Neuronal stem cell (in vitro differentiated cells): ENCODE data around the gene NDUFA13.

Source experiments
- DNase-seq: peaks from one replicate; pipeline ENCODE4 v3.0.0-alpha.2; 2013; ENCODE audit warnings: low spot score
- H2AFZ ChIP-seq: one replicate; pipeline ENCODE4 v1.6.1; 2013; ENCODE audit warnings: mild to moderate bottlenecking, low read length, inconsistent platforms
- H2AK5ac ChIP-seq: 2 replicates; pipeline ENCODE4 v1.6.1; 2013; ENCODE audit warnings: low read depth, mild to moderate bottlenecking, inconsistent platforms, low read length, moderate library complexity, mixed read lengths
- H2BK120ac ChIP-seq: 2 replicates; pipeline ENCODE4 v1.6.1; 2013; ENCODE audit warnings: low read depth, mild to moderate bottlenecking, inconsistent platforms, low read length, moderate library complexity, mixed read lengths
- H2BK12ac ChIP-seq: one replicate; pipeline ENCODE4 v1.6.1; 2013; ENCODE audit warnings: low read length, inconsistent platforms
- H2BK15ac ChIP-seq: 2 replicates; pipeline ENCODE4 v1.6.1; 2013; ENCODE audit warnings: mild to moderate bottlenecking, low read length, inconsistent platforms, mixed read lengths
- H2BK5ac ChIP-seq: one replicate; pipeline ENCODE4 v1.6.1; 2013; ENCODE audit warnings: inconsistent platforms, mild to moderate bottlenecking, low read length, moderate library complexity
- H3K14ac ChIP-seq: one replicate; pipeline ENCODE4 v1.6.1; 2013; ENCODE audit warnings: low read length, inconsistent platforms
- H3K18ac ChIP-seq: 2 replicates; pipeline ENCODE4 v1.6.1; 2013; ENCODE audit warnings: low read length, inconsistent platforms
- H3K23ac ChIP-seq: 2 replicates; pipeline ENCODE4 v1.6.1; 2013; ENCODE audit warnings: low read depth, mild to moderate bottlenecking, mixed read lengths, low read length, inconsistent platforms; ENCODE audit not compliant: poor library complexity
- H3K27ac ChIP-seq: replicated peaks from 3 replicates; pipeline ENCODE4 v1.5.1; 2013; ENCODE audit warnings: low read length, inconsistent platforms
- H3K27me3 ChIP-seq, 3 experiments: 2 replicates each; pipeline ENCODE4 v1.6.1; 2013; ENCODE audit warnings: low read length in 3 of 3, mild to moderate bottlenecking in 2 of 3, inconsistent platforms in 1 of 3, low read depth in 1 of 3, mixed read lengths in 1 of 3, moderate library complexity in 1 of 3; ENCODE audit not compliant: control insufficient read depth in 3 of 3, insufficient read depth in 3 of 3
- H3K36me3 ChIP-seq, 2 donors: replicated peaks in 1 of 2; 2 replicates each; pipeline ENCODE4 v1.6.1; 2013; ENCODE audit warnings: low read length in 2 of 2; ENCODE audit not compliant: control insufficient read depth in 2 of 2, insufficient read depth in 2 of 2
- H3K4ac ChIP-seq: 2 replicates; pipeline ENCODE4 v1.6.1; 2013; ENCODE audit warnings: inconsistent platforms, mild to moderate bottlenecking, low read length, moderate library complexity
- H3K4me1 ChIP-seq, 2 donors: 1 replicate in 1 of 2; 2 replicates in 1 of 2; pipeline ENCODE4 v1.6.1; 2013; ENCODE audit warnings: low read length in 2 of 2, low read depth in 1 of 2; ENCODE audit not compliant: control insufficient read depth in 2 of 2, insufficient read depth in 1 of 2
- H3K4me2 ChIP-seq: one replicate; pipeline ENCODE4 v1.6.1; 2013; ENCODE audit warnings: mild to moderate bottlenecking, low read length, inconsistent platforms; ENCODE audit not compliant: insufficient read depth, poor library complexity, severe bottlenecking
- H3K4me3 ChIP-seq, 2 donors: 2 replicates each; pipeline ENCODE4 v1.5.1; 2013; ENCODE audit warnings: low read length in 2 of 2, mild to moderate bottlenecking in 2 of 2, inconsistent platforms in 1 of 2, moderate library complexity in 1 of 2
- H3K79me1 ChIP-seq: one replicate; pipeline ENCODE4 v1.6.1; 2013; ENCODE audit warnings: low read depth, mild to moderate bottlenecking, inconsistent platforms, low read length, moderate library complexity
- H3K9ac ChIP-seq: one replicate; pipeline ENCODE4 v1.6.1; 2013; ENCODE audit warnings: mild to moderate bottlenecking, low read depth, low read length, inconsistent platforms; ENCODE audit not compliant: poor library complexity
- H3K9me3 ChIP-seq, 2 donors: replicated peaks in 1 of 2; 2 replicates each; pipeline versions ENCODE3 to v1.6.1; 2013; ENCODE audit warnings: low read length in 2 of 2, mild to moderate bottlenecking in 2 of 2, inconsistent platforms in 1 of 2, low read depth in 1 of 2, mixed read lengths in 1 of 2, moderate library complexity in 1 of 2; ENCODE audit not compliant: control insufficient read depth in 2 of 2, insufficient read depth in 1 of 2
- H4K8ac ChIP-seq: one replicate; pipeline ENCODE4 v1.6.1; 2013; ENCODE audit warnings: low read depth, mild to moderate bottlenecking, inconsistent platforms, low read length, moderate library complexity
- H4K91ac ChIP-seq: one replicate; pipeline ENCODE4 v1.6.1; 2013; ENCODE audit warnings: low read length, low read depth, mild to moderate bottlenecking, inconsistent platforms; ENCODE audit not compliant: poor library complexity
- WGBS, 2 donors: extraction: QIAGEN DNeasy Blood & Tissue Kit; methylation state at CpG; one replicate each; pipeline ENCODE4 v1.1.7; 2013; ENCODE audit warnings: missing lambda C conversion rate in 2 of 2, mixed read lengths in 1 of 2; ENCODE audit not compliant: insufficient read length in 2 of 2, insufficient replicate concordance in 1 of 2; ENCODE audit errors: extremely low coverage in 2 of 2; 5-methylcytosine and 5-hydroxymethylcytosine counted together

NDUFA13 gene

DNA sequence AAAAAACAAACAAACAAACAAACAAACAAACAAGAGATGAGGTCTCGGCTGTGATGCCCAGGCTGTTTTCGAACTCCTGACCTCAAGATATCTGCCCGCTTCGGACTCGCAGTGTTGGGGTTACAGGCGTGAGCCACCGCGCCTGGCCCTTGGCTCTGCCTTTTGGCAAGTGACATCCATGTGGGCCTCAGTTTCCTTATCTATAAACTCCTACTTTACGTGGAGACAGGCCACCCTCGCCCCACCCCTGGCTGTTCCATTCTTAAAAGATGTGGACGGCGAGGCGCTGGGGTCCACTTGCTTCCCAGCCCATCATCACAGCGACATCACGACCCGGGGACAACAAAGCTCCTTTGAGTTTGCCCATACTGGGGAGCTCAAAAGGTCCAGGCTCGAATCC is 2.3 kb upstream of the NDUFA13 start:
- H3K36me3 ChIP-seq, result peaks cover 0 to 16% of the 10 kb centered on the region in 2 donors
- no peak overlapping the region for H3K4ac ChIP-seq
- no CpG with 5 or more reads among the region's 17 CpGs for WGBS, 2 donors
- H3K9ac ChIP-seq, result peak overlapping the region; percentile 12
- H3K4me1 ChIP-seq, result peaks cover 3 to 4% of the 10 kb centered on the region in 2 donors
- no peak overlapping the region for H3K27ac ChIP-seq
- H2AFZ ChIP-seq, result no peak overlapping the region
- H3K18ac ChIP-seq, result no peak overlapping the region
- H3K27me3 ChIP-seq, result no peaks in the 10 kb centered on the region
- no peak overlapping the region for H3K14ac ChIP-seq
- H2BK12ac ChIP-seq, result no peak overlapping the region
- H3K4me3 ChIP-seq, result no peak overlapping the region
- H3K23ac ChIP-seq, result no peak overlapping the region
- no peak overlapping the region for H2BK120ac ChIP-seq
- H4K91ac ChIP-seq, result no peak overlapping the region
- H3K9me3 ChIP-seq, result peaks cover 5% of the 10 kb centered on the region in 2 donors
- no peak overlapping the region for H3K4me2 ChIP-seq
- H3K79me1 ChIP-seq, result peaks cover 5% of the 10 kb centered on the region
- H2BK5ac ChIP-seq, result no peak overlapping the region
- no peak overlapping the region for H2BK15ac ChIP-seq
- no peak overlapping the region for H2AK5ac ChIP-seq
- H4K8ac ChIP-seq, result no peak overlapping the region
- DNase-seq, result no peak

DNA sequence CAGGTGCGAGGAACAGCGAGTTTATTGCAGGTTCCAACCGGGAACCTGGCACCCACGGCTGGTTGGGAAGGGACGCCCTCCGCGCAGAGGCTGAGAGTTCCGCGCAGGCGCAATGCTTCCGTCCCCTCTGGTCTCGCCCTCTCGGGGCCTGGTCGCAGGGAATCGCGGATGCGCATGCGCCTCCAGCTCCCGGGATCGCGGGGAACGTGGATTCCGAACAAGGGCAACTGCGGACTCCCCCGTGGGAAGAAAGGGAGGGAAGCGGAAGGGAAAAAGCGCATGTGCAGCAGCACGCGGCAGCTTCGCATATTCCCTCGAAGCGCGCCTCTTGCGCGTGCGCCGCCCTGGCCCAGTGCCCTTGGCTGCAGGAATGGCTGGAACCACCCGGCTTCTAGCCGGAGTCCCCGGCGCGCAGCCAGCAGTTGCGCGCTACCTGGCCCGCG is 1.8 kb upstream of the NDUFA13 start:
- Histone ChIP-seq H3K36me3 (peaks cover 3 to 17% of the 10 kb centered on the region in 2 donors), H2BK12ac (no peak overlapping the region), H2BK120ac (no peak overlapping the region), H3K4me2 (no peak overlapping the region), H4K91ac (no peak overlapping the region), H2BK5ac (no peak overlapping the region), H3K18ac (no peak overlapping the region), H3K79me1 (peaks cover 8% of the 10 kb centered on the region), H3K14ac (no peak overlapping the region), H3K27ac (no peak overlapping the region), H3K23ac (no peak overlapping the region), H3K4me1 (peaks cover 3 to 4% of the 10 kb centered on the region in 2 donors), H3K9me3 (peaks cover 5% of the 10 kb centered on the region in 2 donors), H4K8ac (no peak overlapping the region), H2AFZ (no peak overlapping the region), H3K27me3 (no peaks in the 10 kb centered on the region), H3K4me3 (no peak overlapping the region), H3K4ac (no peak overlapping the region), H2AK5ac (no peak overlapping the region), H3K9ac (no peak overlapping the region), H2BK15ac (no peak overlapping the region)
- WGBS, 2 donors, result no CpG with 5 or more reads among the region's 46 CpGs
- DNase-seq, result no peak

DNA sequence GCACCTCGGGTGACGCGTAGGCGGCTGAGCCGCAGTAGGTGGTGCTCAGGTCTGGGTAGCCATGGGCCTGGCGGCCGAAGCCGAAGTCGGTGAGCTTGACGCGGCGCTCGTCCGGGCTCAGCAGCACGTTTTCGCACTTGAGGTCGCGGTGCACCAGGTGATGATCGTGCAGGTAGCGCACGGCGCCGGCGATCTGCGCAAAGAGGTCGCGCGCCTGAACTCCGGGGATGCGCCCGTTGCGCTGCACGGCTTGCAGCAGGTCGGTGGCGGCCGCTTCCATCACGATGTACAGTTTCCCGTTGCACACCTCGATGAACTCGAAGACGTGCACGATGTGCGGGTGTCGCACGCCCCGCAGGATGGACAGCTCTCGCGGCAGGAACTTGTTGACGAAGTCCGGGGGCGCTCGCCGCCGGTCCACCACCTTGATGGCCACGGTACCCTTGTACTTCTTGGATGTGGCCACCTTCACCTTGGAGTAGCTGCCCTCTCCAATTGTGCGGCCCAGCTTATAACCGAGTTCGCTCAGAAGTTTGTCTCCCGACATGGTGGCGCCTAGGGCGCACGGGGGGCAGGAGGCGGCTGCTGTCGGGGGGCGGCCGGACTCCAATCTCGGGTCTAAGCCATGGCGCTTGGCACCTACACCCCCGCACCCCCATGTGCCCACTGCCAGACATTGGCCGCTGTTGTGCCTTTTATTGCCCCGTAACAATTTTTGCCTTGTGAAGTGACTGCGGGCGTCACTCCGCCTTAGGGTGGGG is 964 bp upstream of the NDUFA13 start, which contains the start of gene TSSK6:
Gene TSSK6 (minus strand): TSS at position 668 of the 761 bp plus-strand sequence. CDS start 121 bp downstream, at position 547.
- Histone ChIP-seq H3K9ac (peak within 1 kb of the TSS; percentile 82), H3K4me1 (peaks cover 3 to 4% of the 10 kb centered on the region in 2 donors), H3K79me1 (peaks cover 8% of the 10 kb centered on the region), H3K4ac (no peak within 1 kb of the TSS), H2BK12ac (no peak within 1 kb of the TSS), H3K9me3 (peaks cover 5% of the 10 kb centered on the region in 2 donors), H4K8ac (peak within 1 kb of the TSS; percentile 92), H4K91ac (no peak within 1 kb of the TSS), H2AFZ (peak within 1 kb of the TSS; percentile 93), H3K14ac (peak within 1 kb of the TSS; percentile 38), H3K27me3 (no peaks in the 10 kb centered on the region), H3K23ac (peak within 1 kb of the TSS; percentile 95), H3K36me3 (peaks cover 7 to 25% of the 10 kb centered on the region in 2 donors), H3K18ac (peak within 1 kb of the TSS; percentile 69), H3K4me3 (peak within 1 kb of the TSS; percentile 80 to 99), H3K27ac (no peak within 1 kb of the TSS), H2BK15ac (no peak within 1 kb of the TSS), H2AK5ac (peak within 1 kb of the TSS; percentile 90), H2BK5ac (peak within 1 kb of the TSS; percentile 66), H2BK120ac (peak within 1 kb of the TSS; percentile 7), H3K4me2 (peak within 1 kb of the TSS; percentile 72)
- WGBS, 2 donors, result no CpG with 5 or more reads among the region's 74 CpGs
- no peak for DNase-seq

DNA sequence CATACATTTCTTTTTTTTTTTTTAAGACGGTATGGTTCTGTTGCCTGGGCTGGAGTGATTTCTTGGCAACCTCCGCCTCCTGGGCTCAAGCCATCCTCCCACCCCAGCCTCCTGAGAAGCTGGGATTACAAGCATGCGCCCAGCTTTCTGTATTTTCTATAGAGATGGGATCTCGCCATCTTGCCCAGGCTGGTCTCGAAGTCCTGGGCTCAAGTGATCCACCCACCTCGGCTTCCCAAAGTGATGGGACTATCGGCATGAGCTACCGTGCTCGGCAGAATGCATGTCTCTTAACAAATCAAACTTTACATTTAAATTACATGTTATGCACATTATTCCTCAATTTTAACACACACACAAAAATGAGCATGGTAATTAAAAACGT is 1.2 kb downstream of the NDUFA13 start:
- DNase-seq, result no peak
- Histone ChIP-seq H3K4me3 (peak overlapping the region in 1 of 2 donors; percentile 99), H3K14ac (no peak overlapping the region), H2BK5ac (no peak overlapping the region), H4K91ac (no peak overlapping the region), H3K9me3 (peaks cover 5% of the 10 kb centered on the region in 2 donors), H2AK5ac (no peak overlapping the region), H3K18ac (no peak overlapping the region), H3K36me3 (peaks cover 10 to 36% of the 10 kb centered on the region in 2 donors), H3K23ac (no peak overlapping the region), H3K4me1 (peaks cover 3 to 4% of the 10 kb centered on the region in 2 donors), H3K9ac (no peak overlapping the region), H2BK15ac (no peak overlapping the region), H3K4ac (no peak overlapping the region), H3K79me1 (peaks cover 11% of the 10 kb centered on the region), H3K27me3 (no peaks in the 10 kb centered on the region), H2BK12ac (no peak overlapping the region), H3K27ac (no peak overlapping the region), H2BK120ac (no peak overlapping the region), H2AFZ (no peak overlapping the region), H4K8ac (no peak overlapping the region), H3K4me2 (no peak overlapping the region)
- no CpG with 5 or more reads among the region's 10 CpGs for WGBS, 2 donors
